ENCODE data around the gene STXBP6. TPM values are rescaled to one million over a fixed set of nuclear protein-coding genes. Genes with fewer than 3 reads are reported as not detected.

Gene STXBP6
- total and polyA plus RNA-seq, 12 donors: 12.2 to 49.0 (median 24.4) TPM

GRCh38 chr14:24988760-24989159 lies 61.2 kb downstream of the STXBP6 start:
- Histone ChIP-seq H3K27me3 (no peaks in the 10 kb centered on the region), H3K9me3 (no peaks in the 10 kb centered on the region), H3K4me1 (peaks cover 7 to 42% (median 26%) of the 10 kb centered on the region in 9 donors), H3K27ac (no peak overlapping the region), H3K4me3 (no peak overlapping the region), H3K36me3 (peaks cover 0 to 10% (median 0%) of the 10 kb centered on the region in 9 donors)
- intact Hi-C loops (cut with DNase I): no loop called here
- ATAC-seq: no peak
- DNase-seq: no peak
- WGBS, 2 donors: 68 to 80% methylated on average over 5 of the region's 5 CpGs
- TF ChIP-seq CTCF (IDR thresholded peaks at IDR 0.05): no peak

- Histone ChIP-seq H3K27me3 (no peaks in the 10 kb centered on the region), H3K4me1 (peaks cover 7 to 34% (median 24%) of the 10 kb centered on the region in 9 donors), H3K27ac (peak overlapping the region in 3 of 10 donors; percentile 32 to 50 (median 37)), H3K36me3 (peaks cover 0 to 10% (median 0%) of the 10 kb centered on the region in 9 donors), H3K9me3 (no peaks in the 10 kb centered on the region), H3K4me3 (no peak overlapping the region)
- DNase-seq: peak; percentile 23 to 41
- 63 to 67% methylated on average over 4 of the region's 4 CpGs for WGBS, 2 donors
- ATAC-seq: peak in 7 of 8 donors; percentile 47 to 71 (median 66)
- intact Hi-C loops (cut with DNase I): no loop called here
- TF ChIP-seq CTCF (IDR thresholded peaks at IDR 0.05): no peak
These were observed 63.6 kb downstream of the STXBP6 start for GRCh38 chr14:24986206-24986893.

- intact Hi-C loops (cut with DNase I): no loop called here
- DNase-seq (peak in 1 of 2 donors; percentile 52), ATAC-seq (peak in 6 of 8 donors; percentile 30 to 67 (median 47))
- H3K4me1 ChIP-seq: peaks cover 7 to 31% (median 23%) of the 10 kb centered on the region in 9 donors
- no peaks in the 10 kb centered on the region for H3K27me3 ChIP-seq
- H3K27ac ChIP-seq: peak overlapping the region in 5 of 10 donors; percentile 2 to 36 (median 32)
- WGBS, 2 donors: 38 to 47% methylated on average over 6 of the region's 6 CpGs
- H3K4me3 ChIP-seq: no peak overlapping the region
- H3K36me3 ChIP-seq: peaks cover 0 to 10% (median 0%) of the 10 kb centered on the region in 9 donors
- no peak for TF ChIP-seq CTCF (IDR thresholded peaks at IDR 0.05)
- H3K9me3 ChIP-seq: no peaks in the 10 kb centered on the region
These were observed 64.9 kb downstream of the STXBP6 start for GRCh38 chr14:24984846-24985589.

GRCh38 chr14:24982472-24983155 lies 67.3 kb downstream of the STXBP6 start:
- no peak overlapping the region for H3K27ac ChIP-seq
- no peak for DNase-seq
- intact Hi-C loops (cut with DNase I): no loop called here

More at GRCh38 chr14:24982472-24983155, 67.3 kb downstream of the STXBP6 start:
- Histone ChIP-seq H3K4me3 (no peak overlapping the region), H3K4me1 (peaks cover 7 to 42% (median 24%) of the 10 kb centered on the region in 9 donors), H3K9me3 (no peaks in the 10 kb centered on the region), H3K36me3 (peaks cover 0 to 8% (median 0%) of the 10 kb centered on the region in 9 donors), H3K27me3 (no peaks in the 10 kb centered on the region)
- 82 to 94% methylated on average over 6 of the region's 6 CpGs for WGBS, 2 donors
- TF ChIP-seq CTCF (IDR thresholded peaks at IDR 0.05): no peak
- no peak for ATAC-seq
